Calu3 (cell line): ENCODE results near the gene ELP6. TPM values are rescaled to one million over a fixed set of nuclear protein-coding genes. Genes with fewer than 3 reads are reported as not detected.

Experiments
- BruUV-seq: library from RNA; stranded (reverse); fragments of 400-500 nt; replicated peaks from 2 replicates; lab custom pipeline; 2021; lab: Mats Ljungman, UMichigan
- CTCF ChIA-PET: fragments of 300-600 bp; sonication (Branson Sonifier 250); formaldehyde crosslinking; loops from one replicate; lab custom pipeline; 2022; ENCODE audit warnings: antibody characterized with exemption; lab: Charles Lee
- DNase-seq: peaks from one replicate; pipeline ENCODE4 v3.0.0; 2022
- H3K27ac Mint-ChIP-seq: one replicate; pipeline ENCODE4 v1.8.0; 2022; ENCODE audit warnings: mixed read lengths; ENCODE audit not compliant: unreplicated experiment
- H3K27me3 Mint-ChIP-seq: one replicate; pipeline ENCODE4 v1.8.0; 2022; ENCODE audit warnings: mixed read lengths; ENCODE audit not compliant: unreplicated experiment
- H3K36me3 Mint-ChIP-seq: one replicate; pipeline ENCODE4 v1.8.0; 2022; ENCODE audit warnings: mild to moderate bottlenecking, moderate library complexity, mixed read lengths; ENCODE audit not compliant: insufficient read depth, unreplicated experiment
- H3K4me1 Mint-ChIP-seq: one replicate; pipeline ENCODE4 v1.8.0; 2022; ENCODE audit warnings: mild to moderate bottlenecking, low read depth, mixed read lengths; ENCODE audit not compliant: unreplicated experiment
- H3K4me3 Mint-ChIP-seq: one replicate; pipeline ENCODE4 v1.8.0; 2022; ENCODE audit warnings: mild to moderate bottlenecking, low read depth, moderate library complexity, mixed read lengths; ENCODE audit not compliant: unreplicated experiment
- H3K9me3 Mint-ChIP-seq: one replicate; pipeline ENCODE4 v1.8.0; 2022; ENCODE audit warnings: low read depth, mixed read lengths; ENCODE audit not compliant: unreplicated experiment
- CTCF ChIP-seq: fragments of 200-600 bp; IDR thresholded peaks from one replicate; pipeline ENCODE4 v1.8.0; 2022; ENCODE audit warnings: antibody characterized with exemption; ENCODE audit not compliant: unreplicated experiment
- intact Hi-C: fragments of 100-400 bp; cut with micrococcal nuclease; formaldehyde crosslinking; loops from one replicate; pipeline ENCODE4 v1.10.0; 2022; ENCODE audit not compliant: unreplicated experiment
- total RNA-seq: library from RNA; stranded (reverse); gene quantifications from 2 replicates; pipeline ENCODE4 v1.2.3, GENCODE V29; 2022

ELP6 gene
- total RNA-seq, 1 experiment from 2014 or later, result 23.6 TPM

- intact Hi-C loops, result no loop called here
- H3K4me3 Mint-ChIP-seq, result no peak overlapping the region
- H3K4me1 Mint-ChIP-seq, result no peaks in the 10 kb centered on the region
- no peak overlapping the region for H3K27ac Mint-ChIP-seq
- peaks cover 21% of the 10 kb centered on the region for H3K36me3 Mint-ChIP-seq
- no peaks in the 10 kb centered on the region for H3K9me3 Mint-ChIP-seq
- CTCF ChIA-PET, result no interaction called here
- TF ChIP-seq CTCF, result no peak
- no TSS peak for BruUV-seq
- DNase-seq, result no peak
- H3K27me3 Mint-ChIP-seq, result no peaks in the 10 kb centered on the region
These were observed 9.4 kb downstream of the ELP6 start for GRCh38 chr3:47504113-47504512.

DNA sequence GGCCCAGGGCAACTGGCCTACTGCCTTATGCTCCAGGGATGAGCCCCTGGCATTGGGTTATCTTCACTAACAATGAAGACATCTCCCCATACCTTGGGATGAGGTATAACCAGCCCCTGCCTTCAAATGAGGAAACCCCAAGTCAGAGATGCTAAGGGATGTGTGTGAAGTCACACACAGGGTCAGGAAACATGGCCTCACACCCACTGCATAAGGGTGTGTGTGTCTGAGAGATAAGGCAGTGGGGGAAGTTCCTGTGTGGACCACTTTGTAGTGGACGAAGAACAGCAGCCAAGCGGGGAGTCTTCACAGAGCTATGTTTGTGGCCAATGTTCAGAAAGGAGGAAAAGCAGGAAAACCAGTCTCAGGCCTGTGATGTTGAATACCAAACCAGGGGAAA is 10.5 kb downstream of the ELP6 start:
- H3K9me3 Mint-ChIP-seq, result no peaks in the 10 kb centered on the region
- H3K27me3 Mint-ChIP-seq, result no peaks in the 10 kb centered on the region
- H3K4me1 Mint-ChIP-seq, result no peaks in the 10 kb centered on the region
- no peak for DNase-seq
- TF ChIP-seq CTCF, result no peak
- BruUV-seq, result no TSS peak
- peaks cover 20% of the 10 kb centered on the region for H3K36me3 Mint-ChIP-seq
- no peak overlapping the region for H3K4me3 Mint-ChIP-seq
- no peak overlapping the region for H3K27ac Mint-ChIP-seq
- intact Hi-C loops, result no loop called here
- CTCF ChIA-PET, result no interaction called here

DNA sequence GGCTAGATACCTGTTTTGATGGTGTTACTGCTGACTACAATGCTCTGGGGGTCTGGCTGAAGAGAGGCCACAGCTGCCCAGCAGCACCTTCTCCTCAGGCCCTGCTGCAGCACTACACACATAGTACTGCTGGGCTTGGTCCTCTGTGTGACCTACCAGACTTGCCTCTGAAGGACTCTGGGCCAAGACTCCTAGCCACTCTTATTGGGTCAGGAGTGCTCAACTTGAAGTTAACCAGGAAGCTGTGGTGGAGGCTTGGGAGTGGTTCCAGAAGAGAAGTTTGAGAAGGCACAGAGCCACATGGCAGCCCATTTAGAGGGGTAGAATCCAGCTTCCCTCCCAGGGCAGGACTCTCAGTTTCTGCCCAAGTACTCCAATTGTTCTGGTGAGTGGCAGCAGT is 16.6 kb downstream of the ELP6 start:
- DNase-seq, result no peak
- no peaks in the 10 kb centered on the region for H3K4me1 Mint-ChIP-seq
- peaks cover 11% of the 10 kb centered on the region for H3K36me3 Mint-ChIP-seq
- no peaks in the 10 kb centered on the region for H3K9me3 Mint-ChIP-seq
- no peaks in the 10 kb centered on the region for H3K27me3 Mint-ChIP-seq
- CTCF ChIA-PET, result interaction anchor here (0.7 kb wide), 2 partner anchors 21 to 171 kb away, joined by 5 read pairs; no protein-coding TSS in a partner anchor
- no peak for TF ChIP-seq CTCF
- H3K27ac Mint-ChIP-seq, result no peak overlapping the region
- intact Hi-C loops, result no loop called here
- no TSS peak for BruUV-seq
- H3K4me3 Mint-ChIP-seq, result no peak overlapping the region

DNA sequence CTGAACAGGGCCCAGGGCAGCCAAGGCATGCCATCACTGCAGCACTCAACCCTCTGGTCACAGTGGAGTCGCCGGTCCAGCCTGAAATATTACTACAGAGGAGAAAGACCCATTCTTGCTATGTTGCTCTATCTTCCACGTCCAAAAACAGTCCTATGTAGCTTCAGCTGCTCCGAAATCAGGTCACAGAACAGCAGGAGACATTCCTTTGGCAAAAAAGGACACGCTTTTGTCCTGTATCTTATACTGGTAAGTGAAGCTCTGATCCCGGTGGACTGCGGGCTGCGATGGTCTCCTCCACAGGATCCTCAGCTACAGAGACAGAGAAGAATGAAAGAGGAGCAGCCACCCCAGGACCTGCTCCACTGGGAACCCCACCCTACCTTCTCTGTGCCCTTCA is 17.6 kb downstream of the ELP6 start:
- no peak for DNase-seq
- Mint-ChIP-seq H3K4me1 (no peaks in the 10 kb centered on the region), H3K9me3 (no peaks in the 10 kb centered on the region), H3K36me3 (peaks cover 11% of the 10 kb centered on the region), H3K4me3 (no peak overlapping the region), H3K27me3 (no peaks in the 10 kb centered on the region), H3K27ac (no peak overlapping the region)
- CTCF ChIA-PET, result interaction anchor here (0.6 kb wide), 1 partner anchor 17 kb away, joined by 3 read pairs; no protein-coding TSS in a partner anchor
- intact Hi-C loops, result no loop called here
- TF ChIP-seq CTCF, result no peak
- BruUV-seq, result no TSS peak
